Activated T-cell treated with anti-CD3 and anti-CD28 coated beads for 1 hour (primary cell): Measurements from ENCODE around the gene KIR2DL1.
"Not testable (repeated sequence)": the region's sequence is repeated elsewhere in the genome, so short reads cannot be mapped to it uniquely, and the experiment has no call there.

Source experiments
- DNase-seq: peaks from one replicate; pipeline ENCODE4 v3.0.0-alpha.2; 2020; ENCODE audit warnings: low read depth

KIR2DL1 gene

GRCh38 chr19:54771018-54771960 lies 1.7 kb downstream of the KIR2DL1 start:
- not testable (repeated sequence) for DNase-seq

DNA sequence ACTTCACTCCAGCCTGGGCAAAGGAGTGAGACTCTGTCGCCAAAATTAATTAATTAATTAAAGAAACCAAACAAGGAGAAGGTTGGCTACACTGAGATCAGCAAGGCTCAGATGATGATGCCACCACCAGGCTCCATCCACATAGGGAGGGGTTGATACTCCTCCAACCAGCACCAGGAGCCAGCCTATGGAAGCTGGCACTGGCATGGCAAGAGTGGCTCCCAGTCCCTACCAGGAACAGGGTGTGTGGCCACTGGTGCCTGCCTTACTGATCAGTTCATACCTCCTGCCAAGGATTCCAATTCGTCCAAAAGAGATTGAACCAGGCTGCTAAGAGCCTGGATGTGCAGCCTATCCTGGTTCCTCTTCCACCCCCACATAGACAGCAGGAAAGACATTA lies 3.1 kb downstream of the KIR2DL1 start:
- DNase-seq, result not testable (repeated sequence)

DNA sequence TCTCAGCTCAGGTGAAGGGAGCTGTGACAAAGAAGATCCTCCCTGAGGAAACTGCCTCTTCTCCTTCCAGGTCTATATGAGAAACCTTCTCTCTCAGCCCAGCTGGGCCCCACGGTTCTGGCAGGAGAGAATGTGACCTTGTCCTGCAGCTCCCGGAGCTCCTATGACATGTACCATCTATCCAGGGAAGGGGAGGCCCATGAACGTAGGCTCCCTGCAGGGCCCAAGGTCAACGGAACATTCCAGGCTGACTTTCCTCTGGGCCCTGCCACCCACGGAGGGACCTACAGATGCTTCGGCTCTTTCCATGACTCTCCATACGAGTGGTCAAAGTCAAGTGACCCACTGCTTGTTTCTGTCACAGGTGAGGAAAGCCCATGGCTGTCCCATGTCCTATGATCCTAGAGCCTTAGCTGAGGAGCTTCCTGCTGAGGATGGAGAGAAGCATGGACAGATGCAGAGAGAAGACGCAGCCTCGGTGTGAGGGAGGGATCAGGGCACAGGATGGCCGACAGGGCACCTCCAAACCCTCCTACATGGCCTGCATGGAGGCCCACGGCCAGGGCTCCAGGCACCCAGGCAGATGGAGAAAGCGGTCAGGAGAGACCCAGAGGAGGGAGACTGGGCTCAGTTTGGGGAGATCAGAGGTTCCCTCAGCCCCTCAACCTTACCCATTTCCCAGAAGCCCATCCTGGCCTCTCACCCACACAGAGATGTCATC lies 5.7 kb downstream of the KIR2DL1 start:
- DNase-seq, result not testable (repeated sequence)

DNA sequence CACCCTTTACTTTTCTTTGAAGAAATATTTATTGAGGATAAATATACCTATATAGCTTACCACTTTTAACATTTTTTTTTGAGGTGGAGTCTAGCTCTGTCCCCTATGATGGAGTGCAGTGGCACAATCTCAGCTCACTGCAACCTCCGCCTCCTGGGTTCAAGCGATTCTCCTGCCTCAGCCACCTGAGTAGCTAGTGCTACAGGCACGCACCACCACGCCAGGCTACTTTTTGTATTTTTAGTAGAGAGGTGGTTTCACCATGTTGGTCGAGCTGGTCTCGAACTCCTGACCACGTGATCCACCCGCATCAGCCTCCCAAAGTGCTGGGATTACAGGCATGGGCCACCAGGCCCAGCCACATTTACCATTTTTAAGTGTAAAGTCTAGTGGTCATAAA lies 6.2 kb downstream of the KIR2DL1 start:
- DNase-seq, result not testable (repeated sequence)

DNA sequence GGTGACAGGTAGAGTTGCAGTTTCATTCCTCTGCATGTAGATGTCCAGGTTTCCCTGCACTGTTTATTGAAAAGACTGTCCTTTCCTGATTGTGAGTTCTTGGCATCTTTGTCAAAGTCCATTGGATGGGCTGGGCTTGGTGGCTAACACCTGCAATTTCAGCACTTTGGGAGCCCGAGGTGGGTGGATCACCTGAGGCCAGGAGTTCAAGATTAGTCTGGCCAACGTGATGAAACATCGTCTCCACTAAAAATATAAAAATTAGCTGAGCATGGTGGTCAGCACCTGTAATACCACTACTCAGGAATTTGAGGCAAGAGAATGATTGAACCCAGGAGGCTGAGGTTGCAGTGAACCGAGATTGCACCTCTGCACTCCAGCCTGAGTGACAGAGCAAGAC lies 8.3 kb downstream of the KIR2DL1 start:
- DNase-seq, result not testable (repeated sequence)

DNA sequence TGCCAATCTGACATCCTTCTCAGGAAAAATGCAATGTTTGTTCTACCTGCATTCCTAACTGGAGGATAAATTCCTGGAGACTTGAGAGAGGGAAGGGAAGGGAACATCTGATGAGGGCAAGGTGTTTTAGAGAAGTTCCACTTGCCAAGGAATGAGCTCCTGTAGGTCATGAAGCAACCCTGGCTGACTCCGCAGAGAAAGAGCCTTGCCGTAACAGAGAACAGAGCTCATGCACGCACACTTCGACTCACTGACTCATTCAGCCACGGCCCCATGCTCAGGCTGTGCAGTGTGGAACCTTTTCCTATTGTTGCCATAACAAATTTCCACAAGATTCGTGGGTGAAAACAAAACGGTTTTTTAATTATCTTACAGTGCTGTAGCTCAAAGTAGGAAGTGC lies 9.3 kb downstream of the KIR2DL1 start:
- DNase-seq, result not testable (repeated sequence)

DNA sequence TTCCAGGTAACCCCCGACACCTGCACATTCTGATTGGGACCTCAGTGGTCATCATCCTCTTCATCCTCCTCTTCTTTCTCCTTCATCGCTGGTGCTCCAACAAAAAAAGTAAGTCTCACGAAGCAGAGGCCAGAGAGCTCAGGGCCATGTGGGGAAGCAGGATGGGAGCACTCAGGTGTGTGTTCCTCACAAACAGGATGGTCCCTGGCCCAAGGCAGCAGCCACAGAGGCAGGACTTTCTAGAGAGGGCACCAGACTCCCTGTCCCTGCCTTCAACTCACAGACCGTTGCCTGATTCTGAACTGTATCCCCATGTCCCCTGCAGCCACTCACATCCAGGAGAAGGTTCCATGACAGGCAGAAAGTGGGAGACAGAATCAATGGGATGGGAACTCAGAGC lies 13.3 kb downstream of the KIR2DL1 start:
- not testable (repeated sequence) for DNase-seq

DNA sequence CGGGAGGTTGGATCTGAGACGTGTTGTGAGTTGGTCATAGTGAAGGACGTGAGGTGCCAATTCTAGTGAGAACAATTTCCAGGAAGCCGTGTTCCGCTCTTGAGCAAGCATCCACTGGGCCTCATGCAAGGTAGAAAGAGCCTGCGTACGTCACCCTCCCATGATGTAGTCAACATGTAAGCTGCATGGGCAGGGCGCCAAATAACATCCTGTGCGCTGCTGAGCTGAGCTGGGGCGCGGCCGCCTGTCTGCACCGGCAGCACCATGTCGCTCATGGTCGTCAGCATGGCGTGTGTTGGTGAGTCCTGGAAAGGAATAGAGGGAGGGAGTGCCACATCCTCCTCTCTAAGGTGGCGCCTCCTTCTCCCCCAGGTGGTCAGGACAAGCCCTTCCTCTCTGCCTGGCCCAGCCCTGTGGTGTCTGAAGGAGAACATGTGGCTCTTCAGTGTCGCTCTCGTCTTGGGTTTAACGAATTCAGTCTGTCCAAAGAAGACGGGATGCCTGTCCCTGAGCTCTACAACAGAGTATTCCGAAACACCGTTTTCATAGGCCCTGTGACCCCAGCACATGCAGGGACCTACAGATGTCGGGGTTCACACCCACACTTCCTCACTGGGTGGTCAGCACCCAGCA lies 16.6 kb downstream of the KIR2DL1 start:
- DNase-seq, result not testable (repeated sequence)

DNA sequence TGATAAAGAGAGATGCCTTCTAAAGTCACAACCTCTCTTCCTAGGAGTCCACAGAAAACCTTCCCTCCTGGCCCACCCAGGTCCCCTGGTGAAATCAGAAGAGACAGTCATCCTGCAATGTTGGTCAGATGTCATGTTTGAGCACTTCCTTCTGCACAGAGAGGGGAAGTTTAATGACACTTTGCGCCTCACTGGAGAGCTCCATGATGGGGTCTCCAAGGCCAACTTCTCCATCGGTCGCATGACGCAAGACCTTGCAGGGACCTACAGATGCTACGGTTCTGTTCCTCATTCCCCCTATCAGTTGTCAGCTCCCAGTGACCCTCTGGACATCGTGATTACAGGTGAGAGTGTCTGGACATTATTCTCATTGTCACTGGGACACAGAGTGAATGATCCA lies 18.6 kb downstream of the KIR2DL1 start:
- not testable (repeated sequence) for DNase-seq

DNA sequence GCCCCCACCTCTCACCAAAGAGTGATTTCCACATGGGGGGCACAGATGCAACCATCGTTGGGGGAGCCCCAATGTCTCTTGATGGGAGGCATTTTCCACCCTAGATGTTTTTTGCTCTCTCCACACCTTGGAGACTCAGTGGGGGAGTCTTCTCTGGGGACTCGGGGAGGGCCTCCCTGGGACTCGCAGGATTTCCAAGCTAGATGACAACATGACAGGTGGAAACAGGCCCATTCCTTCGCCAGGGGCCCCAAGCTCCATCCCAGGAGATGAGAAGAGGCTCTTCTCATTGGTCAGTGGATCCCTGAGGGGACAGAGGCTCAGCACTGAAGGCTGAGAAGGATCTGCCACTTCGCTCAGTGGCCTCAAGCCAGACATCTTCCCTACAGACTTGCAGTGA lies 21.1 kb downstream of the KIR2DL1 start:
- DNase-seq, result no peak

DNA sequence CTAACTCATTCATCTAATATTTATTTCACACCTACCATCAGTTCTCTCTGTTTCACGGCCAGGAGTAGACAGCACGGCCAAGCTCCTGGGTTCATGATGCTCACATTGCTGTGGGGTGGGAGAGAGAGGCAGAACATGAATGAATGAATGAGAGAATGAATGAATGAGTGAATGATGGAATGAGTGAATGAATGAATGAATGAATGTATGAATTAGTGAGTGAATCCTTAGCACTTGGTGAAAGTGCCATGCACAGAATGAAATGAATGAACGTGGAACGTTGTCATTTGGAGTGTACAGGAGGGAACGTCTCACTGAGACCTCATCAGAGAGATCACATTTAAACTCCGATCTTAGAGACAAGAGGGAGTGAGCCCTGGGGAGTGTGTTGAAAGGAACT lies 21.9 kb downstream of the KIR2DL1 start:
- no peak for DNase-seq

- no peak for DNase-seq
These were observed 23.2 kb downstream of the KIR2DL1 start for GRCh38 chr19:54792814-54793213.

GRCh38 chr19:54795758-54796157 lies 26.2 kb downstream of the KIR2DL1 start:
- DNase-seq, result no peak

- DNase-seq, result no peak
These were observed 33.8 kb downstream of the KIR2DL1 start, which contains the start of gene KIR2DL4 for GRCh38 chr19:54803410-54803809. Gene KIR2DL4, plus strand, starts transcription at chr19:54803610. Its CDS starts 42 bp downstream, at chr19:54803652.

- DNase-seq, result no peak
These were observed 34.5 kb downstream of the KIR2DL1 start for GRCh38 chr19:54804101-54804500.

DNA sequence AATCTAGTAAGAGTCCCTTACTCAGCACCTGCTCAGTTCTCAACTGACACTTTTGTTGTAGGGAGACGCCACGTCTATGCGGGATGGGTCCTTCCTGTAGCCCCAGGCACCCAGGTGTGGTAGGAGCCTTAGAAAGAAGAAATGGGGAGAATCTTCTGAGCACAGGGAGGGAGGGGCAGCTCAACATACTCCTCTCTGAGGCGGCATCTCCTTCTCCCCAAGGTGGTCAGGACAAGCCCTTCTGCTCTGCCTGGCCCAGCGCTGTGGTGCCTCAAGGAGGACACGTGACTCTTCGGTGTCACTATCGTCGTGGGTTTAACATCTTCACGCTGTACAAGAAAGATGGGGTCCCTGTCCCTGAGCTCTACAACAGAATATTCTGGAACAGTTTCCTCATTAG lies 35.0 kb downstream of the KIR2DL1 start:
- no peak for DNase-seq

DNA sequence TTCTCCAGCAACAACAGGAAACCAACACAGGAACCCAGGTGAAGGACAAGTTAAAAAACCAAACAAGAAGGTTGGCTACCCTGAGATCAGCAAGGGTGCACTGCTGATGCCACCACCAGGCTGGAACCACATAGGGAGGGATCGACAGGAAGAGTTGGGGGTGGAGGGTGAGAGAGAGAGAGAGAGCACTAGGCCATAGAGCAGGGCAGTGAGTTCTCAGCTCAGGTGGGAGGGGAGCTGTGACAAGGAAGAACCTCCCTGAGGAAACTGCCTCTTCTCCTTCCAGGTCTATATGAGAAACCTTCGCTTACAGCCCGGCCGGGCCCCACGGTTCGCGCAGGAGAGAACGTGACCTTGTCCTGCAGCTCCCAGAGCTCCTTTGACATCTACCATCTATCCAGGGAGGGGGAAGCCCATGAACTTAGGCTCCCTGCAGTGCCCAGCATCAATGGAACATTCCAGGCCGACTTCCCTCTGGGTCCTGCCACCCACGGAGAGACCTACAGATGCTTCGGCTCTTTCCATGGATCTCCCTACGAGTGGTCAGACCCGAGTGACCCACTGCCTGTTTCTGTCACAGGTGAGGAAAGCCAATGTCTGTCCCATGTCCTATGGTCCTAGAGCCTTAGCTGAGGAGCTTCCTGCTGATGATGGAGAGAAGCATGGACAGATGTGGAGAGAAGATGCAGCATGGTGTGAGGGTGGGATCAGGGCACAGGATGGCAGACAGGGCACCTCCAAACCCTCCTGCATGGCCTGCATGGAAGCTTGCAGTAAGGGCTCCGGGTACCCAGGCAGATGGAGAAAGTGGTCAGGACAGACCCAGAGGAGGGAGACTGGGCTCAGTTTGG lies 36.3 kb downstream of the KIR2DL1 start:
- DNase-seq, result no peak

GRCh38 chr19:54806516-54806838 lies 36.9 kb downstream of the KIR2DL1 start:
- no peak for DNase-seq

DNA sequence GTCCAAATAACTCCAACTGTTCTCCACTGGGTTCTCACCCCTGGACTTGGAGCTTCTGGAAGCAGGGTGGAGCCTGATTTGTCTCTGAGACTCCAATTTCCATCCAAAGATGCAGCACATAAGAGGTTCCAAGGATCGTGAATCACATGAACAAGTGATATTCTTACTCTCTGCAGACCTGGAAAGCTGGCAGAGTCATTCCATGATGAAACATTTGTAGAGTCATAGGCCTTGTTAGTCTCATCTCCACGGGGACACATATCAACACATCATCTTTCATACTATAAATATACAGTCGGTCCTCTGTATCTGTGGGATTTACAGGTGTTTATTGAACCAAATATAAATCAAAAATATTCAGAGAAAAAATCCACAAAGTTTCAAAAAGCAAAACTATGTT lies 45.0 kb downstream of the KIR2DL1 start:
- not testable (repeated sequence) for DNase-seq

DNA sequence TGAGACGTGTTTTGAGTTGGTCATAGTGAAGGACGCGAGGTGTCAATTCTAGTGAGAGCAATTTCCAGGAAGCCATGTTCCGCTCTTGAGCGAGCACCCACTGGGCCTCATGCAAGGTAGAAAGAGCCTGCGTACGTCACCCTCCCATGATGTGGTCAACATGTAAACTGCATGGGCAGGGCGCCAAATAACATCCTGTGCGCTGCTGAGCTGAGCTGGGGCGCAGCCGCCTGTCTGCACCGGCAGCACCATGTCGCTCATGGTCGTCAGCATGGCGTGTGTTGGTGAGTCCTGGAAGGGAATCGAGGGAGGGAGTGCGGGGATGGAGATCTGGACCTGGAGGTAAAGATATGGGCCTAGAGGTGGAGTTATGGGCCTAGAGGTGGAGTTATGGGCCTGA lies 46.7 kb downstream of the KIR2DL1 start, which contains the start of gene KIR3DL1:
Gene KIR3DL1, plus strand, starts transcription at position 218 of the 400 bp plus-strand sequence.
- DNase-seq, result not testable (repeated sequence)

GRCh38 chr19:54817670-54818536 lies 48.3 kb downstream of the KIR2DL1 start:
- no peak for DNase-seq
